ENCODE data around the gene CDH23. TPM values are rescaled to one million over a fixed set of nuclear protein-coding genes. Genes with fewer than 3 reads are reported as not detected.

The CDH23 gene
- total RNA-seq, 1 donor from 2014 or later, result 3.7 TPM

- intact Hi-C loops (cut with DNase I), result loop anchor here (2.0 kb wide), 1 partner anchor 87 kb away; the partner anchor contains the start of gene CDH23
- ATAC-seq (ENCODE audit: poor library complexity) (peak; percentile 92), DNase-seq (peak; percentile 67)
Measured at GRCh38 chr10:71483885-71484751, 87.4 kb downstream of the CDH23 start.

GRCh38 chr10:71486484-71487114 lies 89.9 kb downstream of the CDH23 start:
- intact Hi-C loops (cut with DNase I), result no loop called here
- ATAC-seq (ENCODE audit: poor library complexity), result peak; percentile 54
- peak; percentile 76 for DNase-seq

GRCh38 chr10:71487726-71488125 lies 91.0 kb downstream of the CDH23 start:
- no peak for ATAC-seq (ENCODE audit: poor library complexity)
- intact Hi-C loops (cut with DNase I), result no loop called here
- no peak for DNase-seq

- no peak for ATAC-seq (ENCODE audit: poor library complexity)
- no peak for DNase-seq
- intact Hi-C loops (cut with DNase I), result no loop called here
Measured at GRCh38 chr10:71489077-71489476, 92.4 kb downstream of the CDH23 start.

- no peak for ATAC-seq (ENCODE audit: poor library complexity)
- intact Hi-C loops (cut with DNase I), result loop anchor here (10.0 kb wide), 1 partner anchor 212 kb away; no protein-coding TSS in a partner anchor
- no peak for DNase-seq
Measured at GRCh38 chr10:71492872-71493271, 96.2 kb downstream of the CDH23 start.

GRCh38 chr10:71493741-71494140 lies 97.0 kb downstream of the CDH23 start:
- ATAC-seq (ENCODE audit: poor library complexity), result no peak
- no peak for DNase-seq
- intact Hi-C loops (cut with DNase I), result loop anchor here (10.0 kb wide), 1 partner anchor 211 kb away; no protein-coding TSS in a partner anchor

- DNase-seq (no peak), ATAC-seq (ENCODE audit: poor library complexity) (no peak)
- intact Hi-C loops (cut with DNase I), result loop anchor here (10.0 kb wide), 1 partner anchor 210 kb away; no protein-coding TSS in a partner anchor
Measured at GRCh38 chr10:71494476-71494875, 97.8 kb downstream of the CDH23 start.

- DNase-seq, result no peak
- ATAC-seq (ENCODE audit: poor library complexity), result no peak
- intact Hi-C loops (cut with DNase I), result loop anchor here (10.0 kb wide), 1 partner anchor 210 kb away; no protein-coding TSS in a partner anchor
Measured at GRCh38 chr10:71494980-71495381, 98.3 kb downstream of the CDH23 start.

GRCh38 chr10:71496927-71497762 lies 100.4 kb downstream of the CDH23 start:
- DNase-seq (no peak), ATAC-seq (ENCODE audit: poor library complexity) (no peak)
- intact Hi-C loops (cut with DNase I), result loop anchor here (10.0 kb wide), 1 partner anchor 208 kb away; no protein-coding TSS in a partner anchor

- no peak for ATAC-seq (ENCODE audit: poor library complexity)
- no peak for DNase-seq
- intact Hi-C loops (cut with DNase I), result loop anchor here (10.0 kb wide), 1 partner anchor 207 kb away; no protein-coding TSS in a partner anchor
Measured at GRCh38 chr10:71497763-71498326, 101.1 kb downstream of the CDH23 start.

GRCh38 chr10:71501402-71501801 lies 104.7 kb downstream of the CDH23 start:
- intact Hi-C loops (cut with DNase I), result no loop called here
- DNase-seq (no peak), ATAC-seq (ENCODE audit: poor library complexity) (no peak)

- ATAC-seq (ENCODE audit: poor library complexity) (no peak), DNase-seq (no peak)
- intact Hi-C loops (cut with DNase I), result no loop called here
Measured at GRCh38 chr10:71502190-71502589, 105.5 kb downstream of the CDH23 start.

GRCh38 chr10:71502851-71503250 lies 106.1 kb downstream of the CDH23 start:
- ATAC-seq (ENCODE audit: poor library complexity), result no peak
- intact Hi-C loops (cut with DNase I), result no loop called here
- no peak for DNase-seq

- intact Hi-C loops (cut with DNase I), result no loop called here
- no peak for ATAC-seq (ENCODE audit: poor library complexity)
- no peak for DNase-seq
Measured at GRCh38 chr10:71504168-71504567, 107.4 kb downstream of the CDH23 start.

GRCh38 chr10:71504570-71504969 lies 107.8 kb downstream of the CDH23 start:
- intact Hi-C loops (cut with DNase I), result no loop called here
- DNase-seq, result no peak
- no peak for ATAC-seq (ENCODE audit: poor library complexity)

- no peak for ATAC-seq (ENCODE audit: poor library complexity)
- DNase-seq, result no peak
- intact Hi-C loops (cut with DNase I), result no loop called here
Measured at GRCh38 chr10:71505862-71506261, 109.1 kb downstream of the CDH23 start.

- ATAC-seq (ENCODE audit: poor library complexity) (no peak), DNase-seq (no peak)
- intact Hi-C loops (cut with DNase I), result no loop called here
Measured at GRCh38 chr10:71509444-71509843, 112.7 kb downstream of the CDH23 start.

- intact Hi-C loops (cut with DNase I), result no loop called here
- ATAC-seq (ENCODE audit: poor library complexity), result no peak
- no peak for DNase-seq
Measured at GRCh38 chr10:71511206-71511605, 114.5 kb downstream of the CDH23 start.

GRCh38 chr10:71512312-71512711 lies 115.6 kb downstream of the CDH23 start:
- intact Hi-C loops (cut with DNase I), result no loop called here
- ATAC-seq (ENCODE audit: poor library complexity), result no peak
- no peak for DNase-seq

All from Right ventricle myocardium superior (tissue), 1 donor.